A673 (cell line): ENCODE results near the gene DCAF15. TPM values are rescaled to one million over a fixed set of nuclear protein-coding genes. Genes with fewer than 3 reads are reported as not detected.

Experiments
- BruUV-seq: library from RNA; stranded (reverse); fragments of 400-500 nt; replicated peaks from 2 replicates; lab custom pipeline; 2021; lab: Mats Ljungman, UMichigan
- CTCF ChIA-PET: fragments of 300-600 bp; sonication (Branson Sonifier 250); formaldehyde crosslinking; loops from one replicate; lab custom pipeline; 2022; ENCODE audit warnings: antibody characterized with exemption; lab: Charles Lee
- POLR2A ChIA-PET: fragments of 300-600 bp; sonication (Branson Sonifier 250); formaldehyde crosslinking; loops from one replicate; lab custom pipeline; 2022; ENCODE audit warnings: antibody characterized with exemption; ENCODE audit not compliant: low non-redundant PET; lab: Charles Lee
- DNase-seq: peaks from one replicate; pipeline ENCODE4 v3.0.0-alpha.2; 2015; ENCODE audit warnings: low spot score
- H3K27ac ChIP-seq: fragments of 200-600 bp; sonication (generic); 2 replicates; pipeline ENCODE4 v1.5.1; 2016; ENCODE audit warnings: mixed run types, low read depth, mild to moderate bottlenecking, mixed read lengths, antibody characterized with exemption, low read length; ENCODE audit not compliant: poor library complexity, severe bottlenecking
- H3K27me3 ChIP-seq: fragments of 200-600 bp; sonication (generic); replicated peaks from 2 replicates; pipeline ENCODE4 v1.6.1; 2017; ENCODE audit warnings: mixed run types, low read depth, mild to moderate bottlenecking, mixed read lengths, antibody characterized with exemption, low read length; ENCODE audit not compliant: insufficient read depth, poor library complexity
- H3K36me3 ChIP-seq: fragments of 200-600 bp; sonication (generic); 2 replicates; pipeline ENCODE4 v1.6.1; 2016; ENCODE audit warnings: mixed run types, mild to moderate bottlenecking, mixed read lengths, antibody characterized with exemption, low read length; ENCODE audit not compliant: insufficient read depth, poor library complexity, severe bottlenecking
- H3K4me1 ChIP-seq: fragments of 200-600 bp; sonication (generic); 2 replicates; pipeline ENCODE4 v1.6.1; 2017; ENCODE audit warnings: mixed run types, mild to moderate bottlenecking, mixed read lengths, antibody characterized with exemption, low read length; ENCODE audit not compliant: insufficient read depth, poor library complexity, severe bottlenecking
- H3K4me3 ChIP-seq: fragments of 200-600 bp; sonication (generic); 2 replicates; pipeline ENCODE4 v1.5.1; 2016; ENCODE audit warnings: low read depth, mixed run types, mild to moderate bottlenecking, mixed read lengths, low read length; ENCODE audit not compliant: poor library complexity, severe bottlenecking
- H3K9me3 ChIP-seq: fragments of 200-600 bp; sonication (generic); 2 replicates; pipeline ENCODE4 v1.6.1; 2016; ENCODE audit warnings: mixed run types, low read depth, mild to moderate bottlenecking, mixed read lengths, antibody characterized with exemption, low read length; ENCODE audit not compliant: poor library complexity, severe bottlenecking
- EZH2 ChIP-seq: fragments of 200-600 bp; sonication (generic); IDR thresholded peaks from 2 replicates; pipeline ENCODE4 v1.6.1; 2017; ENCODE audit warnings: borderline replicate concordance, low read depth, mild to moderate bottlenecking, mixed read lengths, antibody characterized with exemption, low read length; ENCODE audit not compliant: poor library complexity, severe bottlenecking
- intact Hi-C: fragments of 100-400 bp; cut with micrococcal nuclease; formaldehyde crosslinking; loops from one replicate; pipeline ENCODE4 v1.10.0; 2022; ENCODE audit not compliant: unreplicated experiment
- total RNA-seq: library from RNA; stranded (reverse); gene quantifications from 2 replicates; pipeline ENCODE4 v1.2.3, GENCODE V29; 2021
- TF ChIP-seq, protein P1 (sequence below): fragments of 300-800, 200-600 bp; sonication (generic); conservative IDR thresholded peaks from 2 replicates; pipeline ENCODE4 v1.5.1; 2017; ENCODE audit warnings: low read depth, mild to moderate bottlenecking, antibody characterized with exemption, low read length, moderate library complexity, mixed read lengths

The DCAF15 gene
- total RNA-seq, 1 experiment from 2014 or later: 65.4 TPM

GRCh38 chr19:13929956-13930355 is 22.4 kb upstream of the DCAF15 start:
- Histone ChIP-seq H3K36me3 (peaks cover 8% of the 10 kb centered on the region), H3K4me1 (no peaks in the 10 kb centered on the region), H3K4me3 (no peak overlapping the region), H3K27me3 (no peaks in the 10 kb centered on the region), H3K9me3 (no peaks in the 10 kb centered on the region), H3K27ac (no peak overlapping the region)
- ChIA-PET POLR2A (interaction anchor here (0.6 kb wide), 1 partner anchor 440 kb away, joined by 12 read pairs; no protein-coding TSS in a partner anchor), CTCF (no interaction called here)
- intact Hi-C loops: no loop called here
- DNase-seq: no peak
- TF ChIP-seq, protein P1, sequence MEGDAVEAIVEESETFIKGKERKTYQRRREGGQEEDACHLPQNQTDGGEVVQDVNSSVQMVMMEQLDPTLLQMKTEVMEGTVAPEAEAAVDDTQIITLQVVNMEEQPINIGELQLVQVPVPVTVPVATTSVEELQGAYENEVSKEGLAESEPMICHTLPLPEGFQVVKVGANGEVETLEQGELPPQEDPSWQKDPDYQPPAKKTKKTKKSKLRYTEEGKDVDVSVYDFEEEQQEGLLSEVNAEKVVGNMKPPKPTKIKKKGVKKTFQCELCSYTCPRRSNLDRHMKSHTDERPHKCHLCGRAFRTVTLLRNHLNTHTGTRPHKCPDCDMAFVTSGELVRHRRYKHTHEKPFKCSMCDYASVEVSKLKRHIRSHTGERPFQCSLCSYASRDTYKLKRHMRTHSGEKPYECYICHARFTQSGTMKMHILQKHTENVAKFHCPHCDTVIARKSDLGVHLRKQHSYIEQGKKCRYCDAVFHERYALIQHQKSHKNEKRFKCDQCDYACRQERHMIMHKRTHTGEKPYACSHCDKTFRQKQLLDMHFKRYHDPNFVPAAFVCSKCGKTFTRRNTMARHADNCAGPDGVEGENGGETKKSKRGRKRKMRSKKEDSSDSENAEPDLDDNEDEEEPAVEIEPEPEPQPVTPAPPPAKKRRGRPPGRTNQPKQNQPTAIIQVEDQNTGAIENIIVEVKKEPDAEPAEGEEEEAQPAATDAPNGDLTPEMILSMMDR: no peak
- TF ChIP-seq EZH2: no peak
- BruUV-seq: no TSS peak

DNA sequence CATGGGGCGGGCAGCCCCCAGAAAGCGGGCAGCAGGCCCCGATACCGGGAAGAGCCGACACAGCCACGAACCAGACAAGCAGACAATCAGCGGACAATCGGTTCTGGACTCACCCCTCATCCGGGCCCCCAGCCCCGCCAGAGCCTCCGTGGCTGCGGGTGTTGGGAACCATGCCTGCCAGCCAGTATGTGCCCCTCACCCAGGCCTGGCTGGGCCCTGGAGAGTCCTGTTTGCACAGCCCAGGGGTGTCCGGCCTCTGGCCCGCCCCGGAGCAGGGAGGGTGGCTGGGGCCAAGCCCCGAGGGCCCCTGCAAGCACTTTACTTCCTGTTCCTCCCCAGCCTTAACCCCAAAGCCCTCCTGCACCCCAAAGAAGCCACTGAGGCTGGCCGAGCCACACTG is 21.9 kb upstream of the DCAF15 start:
- H3K4me1 ChIP-seq: no peaks in the 10 kb centered on the region
- intact Hi-C loops: no loop called here
- TF ChIP-seq, protein P1: no peak
- TF ChIP-seq EZH2: no peak
- BruUV-seq: no TSS peak
- no peaks in the 10 kb centered on the region for H3K9me3 ChIP-seq
- ChIA-PET CTCF (no interaction called here), POLR2A (interaction anchor here (0.6 kb wide), 1 partner anchor 440 kb away, joined by 12 read pairs; no protein-coding TSS in a partner anchor)
- no peak for DNase-seq
- no peak overlapping the region for H3K27ac ChIP-seq
- peaks cover 8% of the 10 kb centered on the region for H3K36me3 ChIP-seq
- no peaks in the 10 kb centered on the region for H3K27me3 ChIP-seq
- no peak overlapping the region for H3K4me3 ChIP-seq

- Histone ChIP-seq H3K36me3 (peaks cover 8% of the 10 kb centered on the region), H3K27me3 (no peaks in the 10 kb centered on the region), H3K4me3 (no peak overlapping the region), H3K4me1 (no peaks in the 10 kb centered on the region), H3K27ac (no peak overlapping the region), H3K9me3 (no peaks in the 10 kb centered on the region)
- ChIA-PET POLR2A (no interaction called here), CTCF (no interaction called here)
- no TSS peak for BruUV-seq
- TF ChIP-seq, protein P1: no peak
- no peak for TF ChIP-seq EZH2
- DNase-seq: no peak
- intact Hi-C loops: no loop called here
These were observed 20.7 kb upstream of the DCAF15 start for GRCh38 chr19:13931391-13932148.
